Kasumi-1 (cell line): Measurements from ENCODE around the gene TNFSF18.

ENCODE experiments used
- DNase-seq, 2 experiments: peaks; one replicate each; lab custom pipeline; 2025; lab: John Stamatoyannopoulos, UW

Gene TNFSF18

DNA sequence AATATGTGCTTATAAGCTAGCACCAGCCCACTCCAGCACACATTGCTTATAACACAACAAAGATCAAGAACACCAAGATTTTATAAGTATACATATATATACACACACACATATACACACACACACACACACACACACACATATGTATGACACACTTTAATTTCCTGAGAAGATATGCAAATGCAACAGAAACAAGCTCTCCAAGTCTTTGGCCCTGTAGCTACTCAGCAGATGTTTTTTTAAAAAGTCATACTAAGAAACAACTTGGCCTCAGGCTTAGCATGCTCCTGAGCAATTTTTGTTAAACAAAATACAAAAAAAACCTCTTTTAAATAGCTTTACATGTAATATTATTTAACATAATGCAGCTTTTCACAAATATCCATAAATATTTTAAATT is 11.1 kb downstream of the TNFSF18 start:
- DNase-seq: no peak

GRCh38 chr1:173038875-173039554 is 11.7 kb downstream of the TNFSF18 start:
- no peak for DNase-seq

- no peak for DNase-seq
Observed at GRCh38 chr1:173024543-173024942, 26.2 kb downstream of the TNFSF18 start.

DNA sequence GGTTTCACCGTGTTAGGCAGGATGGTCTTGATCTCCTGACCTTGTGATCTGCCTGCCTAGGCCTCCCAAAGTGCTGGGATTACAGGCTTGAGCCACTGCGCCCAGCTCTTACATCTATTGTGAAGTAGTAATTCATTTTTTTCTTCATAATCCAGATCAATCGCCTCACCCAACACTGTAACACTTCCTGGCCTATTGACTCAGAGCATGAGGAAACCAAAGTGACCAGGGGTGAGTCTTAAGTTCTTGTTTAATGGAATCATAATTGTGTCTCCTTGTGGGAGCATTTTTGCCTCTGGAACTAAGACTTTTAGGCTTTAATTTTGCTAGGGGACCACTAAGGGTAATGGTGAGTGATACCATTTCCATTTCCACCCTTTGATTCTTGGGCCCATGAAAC is 27.4 kb downstream of the TNFSF18 start:
- no peak for DNase-seq

GRCh38 chr1:173020138-173020750 is 30.5 kb downstream of the TNFSF18 start:
- DNase-seq: no peak

- peak; percentile 27 to 39 for DNase-seq
Observed at GRCh38 chr1:173017792-173018191, 32.9 kb downstream of the TNFSF18 start.

GRCh38 chr1:173016419-173016818 is 34.3 kb downstream of the TNFSF18 start:
- DNase-seq: no peak

- peak; percentile 64 to 75 for DNase-seq
Observed at GRCh38 chr1:173015629-173016028, 35.1 kb downstream of the TNFSF18 start.

DNA sequence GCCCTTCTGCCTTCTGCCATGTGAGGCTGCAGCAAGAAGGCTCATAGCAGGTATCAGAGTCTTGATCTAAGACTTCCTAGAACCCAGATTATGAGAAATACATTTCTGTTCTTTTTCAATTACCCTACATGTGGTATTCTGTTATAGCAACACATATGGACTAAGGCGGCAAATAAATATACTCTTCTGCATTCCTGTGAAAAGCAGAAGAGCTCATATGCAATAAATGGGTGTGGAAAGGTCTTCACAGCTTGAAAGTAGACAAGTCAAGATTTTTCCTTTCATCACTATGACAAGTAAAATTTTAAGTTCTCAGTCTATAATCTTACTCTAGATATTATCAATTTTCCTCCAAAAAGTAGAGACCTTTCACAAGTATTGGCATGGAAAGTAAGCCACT is 36.6 kb downstream of the TNFSF18 start:
- no peak for DNase-seq

DNA sequence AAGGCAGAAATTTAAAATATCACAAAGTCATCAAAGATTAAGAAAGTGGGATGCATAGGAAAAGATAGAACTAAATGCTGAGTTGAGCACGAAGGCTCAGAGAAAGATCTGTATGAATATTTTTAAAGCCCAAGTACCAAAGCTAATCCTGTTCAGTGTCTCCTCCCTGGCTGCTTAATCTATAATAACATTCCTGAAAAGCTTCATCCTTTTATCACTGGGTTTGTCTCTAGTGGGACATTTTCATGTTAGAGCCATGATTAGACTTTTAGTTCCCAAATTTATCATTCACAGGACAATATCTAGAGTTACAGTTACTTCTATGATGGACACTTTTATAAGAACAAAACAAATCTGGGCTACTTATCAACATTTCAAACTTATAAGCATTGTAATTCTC is 38.6 kb downstream of the TNFSF18 start:
- DNase-seq: no peak

DNA sequence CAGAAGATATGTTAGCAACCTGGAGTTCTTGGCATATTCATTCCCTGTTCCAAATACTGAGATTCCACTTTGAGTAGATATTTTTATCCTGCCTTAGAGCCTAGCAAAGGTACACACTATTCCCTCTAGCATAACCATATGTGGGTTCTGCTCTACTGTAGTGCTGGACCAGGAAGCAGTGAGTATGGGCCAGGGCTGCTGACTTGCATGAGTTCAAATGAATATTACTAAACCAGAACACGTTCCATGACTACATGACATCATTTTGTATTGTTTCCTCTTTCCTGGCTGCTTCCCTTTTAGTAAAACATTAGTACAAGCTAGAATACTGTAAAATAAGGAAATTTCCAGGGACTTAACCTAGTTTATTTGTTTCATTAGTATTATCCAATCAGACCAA is 41.1 kb downstream of the TNFSF18 start:
- DNase-seq: peak in 1 of 2 experiments; percentile 13

DNA sequence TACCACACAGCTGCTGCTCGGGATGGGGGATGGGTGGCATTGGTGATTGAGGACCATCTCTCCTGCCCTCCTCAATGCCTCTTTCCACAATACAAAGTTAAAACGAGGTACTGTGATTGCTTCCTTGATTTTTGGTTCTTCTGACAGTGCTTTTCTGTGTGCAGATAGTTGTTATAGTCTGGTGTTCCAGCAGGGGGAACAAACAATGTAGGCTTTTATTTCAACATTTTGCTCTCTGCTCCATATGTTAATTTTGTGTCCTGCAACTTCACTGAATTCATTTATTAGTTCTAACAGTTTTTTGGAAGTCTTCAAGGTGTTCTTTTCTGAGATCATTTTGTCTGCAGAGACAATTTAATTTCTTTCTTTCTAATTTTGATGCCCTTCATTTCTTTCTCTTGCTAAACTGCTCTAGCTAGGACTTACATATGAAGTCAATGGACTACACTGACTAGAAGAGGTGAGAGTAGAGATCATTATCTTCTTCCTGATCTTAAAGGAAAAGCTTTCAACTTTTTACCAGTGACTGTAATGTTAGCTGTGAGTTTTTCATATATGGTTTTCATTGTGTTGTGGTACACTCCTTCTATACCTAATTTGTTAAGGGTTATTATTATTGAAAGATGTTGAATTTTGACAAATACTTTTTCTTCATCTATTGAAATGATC is 45.4 kb downstream of the TNFSF18 start:
- DNase-seq: no peak

- no peak for DNase-seq
Observed at GRCh38 chr1:173002891-173003838, 47.6 kb downstream of the TNFSF18 start.

- DNase-seq: no peak
Observed at GRCh38 chr1:172999349-172999748, 51.4 kb downstream of the TNFSF18 start.

DNA sequence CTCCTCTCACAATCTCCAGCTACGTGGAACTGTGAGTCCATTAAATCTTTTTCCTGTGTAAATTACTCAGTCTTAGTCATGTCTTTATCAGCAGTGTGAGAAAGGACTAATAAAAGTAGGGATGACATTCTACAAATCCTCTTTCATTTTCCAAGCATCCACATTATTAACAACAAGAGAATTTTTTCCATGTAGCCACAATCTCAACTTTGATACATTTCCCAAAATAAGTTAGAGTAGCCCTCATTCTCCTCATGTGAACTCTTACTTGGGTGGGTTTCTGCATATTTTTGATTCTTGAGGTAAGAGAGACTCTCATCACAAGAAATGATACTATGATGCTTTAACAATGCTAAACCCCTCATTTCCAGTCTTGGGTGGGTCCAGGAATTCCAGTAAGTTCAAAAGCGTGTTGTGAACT is 52.8 kb downstream of the TNFSF18 start:
- no peak for DNase-seq

DNA sequence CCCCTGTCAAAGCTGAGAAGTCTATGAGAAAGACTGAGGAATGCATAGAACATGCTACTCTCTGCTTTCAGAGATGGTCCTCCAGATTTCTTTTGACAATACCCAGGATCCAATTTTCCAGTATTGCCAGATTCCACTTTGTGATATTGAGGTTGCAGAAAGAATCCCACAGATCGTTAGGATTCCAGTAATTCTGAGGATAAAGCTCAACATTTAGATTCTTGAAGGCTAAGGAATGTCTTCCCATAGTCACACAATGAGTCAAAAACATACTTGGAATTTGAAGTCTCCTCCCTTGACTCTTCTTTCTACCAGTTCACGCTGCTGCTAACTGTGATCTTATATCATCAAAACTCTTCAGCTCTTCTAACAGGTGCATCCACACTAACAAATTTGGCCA is 57.1 kb downstream of the TNFSF18 start:
- no peak for DNase-seq

DNA sequence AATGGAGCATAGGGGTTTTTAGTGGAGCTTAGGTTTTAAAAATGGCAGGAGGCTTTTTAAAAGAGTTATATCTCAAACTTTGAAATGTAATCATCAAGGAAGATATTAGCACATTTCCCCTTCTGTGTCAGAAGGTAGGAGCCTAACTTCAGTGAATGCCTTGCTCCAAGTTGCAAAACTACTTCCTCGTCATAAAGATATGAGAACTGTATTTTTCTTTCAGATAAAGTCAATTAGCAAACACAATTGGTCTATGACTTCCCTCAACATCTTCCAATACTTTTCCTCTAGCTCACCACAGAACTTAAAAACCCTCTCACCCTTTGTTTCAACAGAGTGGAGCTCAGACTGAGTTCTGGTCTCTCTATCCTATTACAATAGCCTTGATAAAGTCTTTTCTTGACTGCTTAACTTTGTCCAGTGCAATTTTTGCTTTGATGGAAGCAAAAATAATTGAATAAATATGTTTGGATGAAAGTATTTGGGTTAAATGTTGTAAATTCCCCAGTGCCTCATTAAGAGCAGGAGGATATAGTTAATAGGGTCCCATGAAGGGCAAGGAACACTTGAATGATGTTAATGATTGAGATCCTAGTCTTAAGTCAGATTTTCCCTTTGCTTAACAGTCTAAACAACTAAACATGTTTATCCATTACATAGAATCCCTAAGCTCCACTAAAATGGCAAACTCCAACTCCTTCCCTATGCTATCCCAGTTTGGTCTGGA is 58.9 kb downstream of the TNFSF18 start:
- peak; percentile 8 to 17 for DNase-seq

DNA sequence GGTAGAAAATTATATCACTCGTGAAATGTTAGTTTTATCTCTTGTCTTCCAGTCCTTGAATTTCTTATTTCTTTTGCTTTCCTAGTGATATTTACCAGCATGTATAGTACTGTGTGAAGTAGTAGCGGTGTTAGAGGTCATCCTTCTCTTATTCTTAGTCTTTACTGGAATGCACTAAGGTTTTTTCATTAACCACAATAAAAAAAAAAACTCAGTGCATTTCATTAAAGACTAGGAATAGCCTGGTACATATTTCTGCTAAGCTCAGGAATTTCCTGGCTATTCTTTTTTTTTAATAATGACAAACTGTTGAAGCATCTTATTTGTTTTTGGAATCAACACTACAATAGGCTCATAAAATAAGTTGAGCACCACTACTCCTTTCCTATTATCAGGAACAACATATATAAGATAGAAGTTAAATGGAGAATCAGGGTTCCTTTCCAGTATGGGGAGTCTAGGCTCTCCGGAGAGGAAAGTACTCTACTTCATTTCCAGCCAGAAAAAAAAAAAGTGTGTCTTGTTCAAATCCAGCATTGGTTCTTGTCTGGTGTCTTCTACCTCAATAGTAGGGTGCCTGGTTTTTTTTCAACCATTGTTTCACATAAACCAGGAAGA is 60.0 kb downstream of the TNFSF18 start:
- no peak for DNase-seq
